Neural progenitor cell (in vitro differentiated cells): ENCODE results near the gene MCRIP2. TPM values are rescaled to one million over a fixed set of nuclear protein-coding genes. Genes with fewer than 3 reads are reported as not detected.

ENCODE experiments used
- DNase-seq: peaks from one replicate; pipeline ENCODE4 v3.0.0-alpha.2; 2016; ENCODE audit warnings: low spot score
- H2AFZ ChIP-seq: fragments of 200-600 bp; sonication (generic); replicated peaks from 2 replicates; pipeline ENCODE4 v1.6.1; 2016; ENCODE audit warnings: antibody characterized with exemption
- H3F3A ChIP-seq: fragments of 200-600 bp; sonication (generic); 2 replicates; pipeline ENCODE4 v1.6.1; 2016; ENCODE audit warnings: antibody characterized with exemption, low read depth
- H3K27ac ChIP-seq: fragments of 200-600 bp; sonication (generic); 2 replicates; pipeline ENCODE4 v1.5.1; 2016; ENCODE audit warnings: mild to moderate bottlenecking
- H3K27me3 ChIP-seq: fragments of 200-600 bp; sonication (generic); 2 replicates; pipeline ENCODE4 v1.6.1; 2016; ENCODE audit warnings: mild to moderate bottlenecking, moderate library complexity
- H3K36me3 ChIP-seq: fragments of 200-600 bp; sonication (generic); 2 replicates; pipeline ENCODE4 v1.5.1; 2016
- H3K4me1 ChIP-seq: fragments of 200-600 bp; sonication (generic); 2 replicates; pipeline ENCODE4 v1.6.1; 2016; ENCODE audit warnings: mixed run types
- H3K4me2 ChIP-seq: fragments of 200-600 bp; sonication (generic); 2 replicates; pipeline ENCODE4 v1.6.1; 2016
- H3K4me3 ChIP-seq: fragments of 200-600 bp; sonication (generic); 2 replicates; pipeline ENCODE4 v1.5.1; 2016
- H3K79me2 ChIP-seq: fragments of 200-600 bp; sonication (generic); 2 replicates; pipeline ENCODE4 v1.6.1; 2016; ENCODE audit warnings: low read depth
- H3K9ac ChIP-seq: fragments of 200-600 bp; sonication (generic); 2 replicates; pipeline ENCODE4 v1.6.1; 2016
- H3K9me3 ChIP-seq: fragments of 200-600 bp; sonication (generic); 2 replicates; pipeline ENCODE4 v1.5.1; 2016; ENCODE audit warnings: low read depth
- H4K20me1 ChIP-seq: fragments of 200-600 bp; sonication (generic); 2 replicates; pipeline ENCODE4 v1.6.1; 2016; ENCODE audit warnings: low read depth
- H3K27ac Mint-ChIP-seq: 3 replicates; pipeline ENCODE4 v1.8.0; 2021; ENCODE audit warnings: mixed read lengths
- H3K27me3 Mint-ChIP-seq: 2 replicates; pipeline ENCODE4 v1.8.0; 2022; ENCODE audit warnings: low read depth, mild to moderate bottlenecking, inconsistent platforms, moderate library complexity, mixed read lengths; ENCODE audit not compliant: insufficient read depth
- H3K36me3 Mint-ChIP-seq: 3 replicates; pipeline ENCODE4 v1.8.0; 2021; ENCODE audit warnings: mixed read lengths
- H3K4me1 Mint-ChIP-seq: 3 replicates; pipeline ENCODE4 v1.8.0; 2021; ENCODE audit warnings: mixed read lengths
- H3K4me3 Mint-ChIP-seq: 3 replicates; pipeline ENCODE4 v1.8.0; 2021; ENCODE audit warnings: mild to moderate bottlenecking, moderate library complexity, mixed read lengths
- H3K9me3 Mint-ChIP-seq: 3 replicates; pipeline ENCODE4 v1.8.0; 2020; ENCODE audit warnings: mixed read lengths
- EZH2 ChIP-seq: fragments of 200-600 bp; sonication (generic); IDR thresholded peaks from 2 replicates; pipeline ENCODE4 v1.6.1; 2017; ENCODE audit warnings: antibody characterized with exemption, mild to moderate bottlenecking, moderate library complexity
- EZH2phosphoT487 ChIP-seq: fragments of 200-600 bp; sonication (generic); IDR thresholded peaks from 2 replicates; pipeline ENCODE4 v1.6.1; 2017; ENCODE audit warnings: antibody characterized with exemption
- total RNA-seq: library from RNA; depleted of rRNA; stranded (reverse); fragments of >200 nt; gene quantifications from 2 replicates; pipeline ENCODE4 v1.2.3, GENCODE V29; 2015; ENCODE audit warnings: low replicate concordance
- TF ChIP-seq, protein P1 (sequence below): fragments of 200-600 bp; sonication (generic); IDR thresholded peaks from 2 replicates; pipeline ENCODE4 v1.5.1; 2017; ENCODE audit warnings: antibody characterized with exemption, mild to moderate bottlenecking

The MCRIP2 gene
- total RNA-seq, 1 donor from 2014 or later: 1.5 TPM

DNA sequence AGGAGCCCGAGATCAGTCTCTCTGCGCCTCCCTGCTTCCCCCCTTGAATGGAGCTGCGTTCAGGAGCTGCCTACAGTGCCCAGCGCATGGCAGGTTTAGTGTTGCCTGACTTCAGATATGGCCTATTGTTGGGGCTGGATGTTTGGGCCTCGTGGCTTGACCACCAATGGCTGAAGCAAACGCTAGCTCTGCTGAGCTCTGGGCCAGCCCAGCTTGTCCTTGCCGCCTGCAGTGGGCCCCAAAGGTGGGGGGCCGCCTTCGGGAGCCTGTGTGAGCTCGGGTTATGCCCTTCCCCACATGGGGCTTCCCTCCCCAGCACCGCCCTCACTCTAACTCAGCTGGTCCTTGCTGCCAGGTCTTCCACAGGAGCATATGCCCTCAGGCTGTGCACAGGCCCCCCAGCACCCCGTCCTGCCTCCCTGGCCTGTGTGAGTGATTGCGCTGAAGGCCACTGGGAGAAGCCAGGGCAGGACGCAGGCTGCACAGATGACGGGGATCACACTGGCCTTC is 3.5 kb upstream of the MCRIP2 start:
- Histone ChIP-seq H3K9me3 (no peaks in the 10 kb centered on the region), H3K4me3 (no peak overlapping the region), H2AFZ (no peak overlapping the region), H3K4me1 (peaks cover 17% of the 10 kb centered on the region), H3K9ac (no peak overlapping the region), H3F3A (peaks cover 35% of the 10 kb centered on the region), H3K4me2 (peak overlapping the region; percentile 76), H3K27ac (no peak overlapping the region), H3K27me3 (peaks cover 21% of the 10 kb centered on the region), H3K36me3 (no peaks in the 10 kb centered on the region), H3K79me2 (peaks cover 12% of the 10 kb centered on the region), H4K20me1 (peaks cover 23% of the 10 kb centered on the region)
- no peak overlapping the region for H3K27ac Mint-ChIP-seq
- H3K27me3 Mint-ChIP-seq: peaks cover 13% of the 10 kb centered on the region
- peak overlapping the region; percentile 73 for H3K4me3 Mint-ChIP-seq
- H3K9me3 Mint-ChIP-seq: peaks cover 3% of the 10 kb centered on the region
- H3K36me3 Mint-ChIP-seq: peaks cover 3% of the 10 kb centered on the region
- DNase-seq: no peak
- TF ChIP-seq EZH2phosphoT487: no peak
- TF ChIP-seq, protein P1, sequence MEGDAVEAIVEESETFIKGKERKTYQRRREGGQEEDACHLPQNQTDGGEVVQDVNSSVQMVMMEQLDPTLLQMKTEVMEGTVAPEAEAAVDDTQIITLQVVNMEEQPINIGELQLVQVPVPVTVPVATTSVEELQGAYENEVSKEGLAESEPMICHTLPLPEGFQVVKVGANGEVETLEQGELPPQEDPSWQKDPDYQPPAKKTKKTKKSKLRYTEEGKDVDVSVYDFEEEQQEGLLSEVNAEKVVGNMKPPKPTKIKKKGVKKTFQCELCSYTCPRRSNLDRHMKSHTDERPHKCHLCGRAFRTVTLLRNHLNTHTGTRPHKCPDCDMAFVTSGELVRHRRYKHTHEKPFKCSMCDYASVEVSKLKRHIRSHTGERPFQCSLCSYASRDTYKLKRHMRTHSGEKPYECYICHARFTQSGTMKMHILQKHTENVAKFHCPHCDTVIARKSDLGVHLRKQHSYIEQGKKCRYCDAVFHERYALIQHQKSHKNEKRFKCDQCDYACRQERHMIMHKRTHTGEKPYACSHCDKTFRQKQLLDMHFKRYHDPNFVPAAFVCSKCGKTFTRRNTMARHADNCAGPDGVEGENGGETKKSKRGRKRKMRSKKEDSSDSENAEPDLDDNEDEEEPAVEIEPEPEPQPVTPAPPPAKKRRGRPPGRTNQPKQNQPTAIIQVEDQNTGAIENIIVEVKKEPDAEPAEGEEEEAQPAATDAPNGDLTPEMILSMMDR: no peak
- H3K4me1 Mint-ChIP-seq: peaks cover 27% of the 10 kb centered on the region

DNA sequence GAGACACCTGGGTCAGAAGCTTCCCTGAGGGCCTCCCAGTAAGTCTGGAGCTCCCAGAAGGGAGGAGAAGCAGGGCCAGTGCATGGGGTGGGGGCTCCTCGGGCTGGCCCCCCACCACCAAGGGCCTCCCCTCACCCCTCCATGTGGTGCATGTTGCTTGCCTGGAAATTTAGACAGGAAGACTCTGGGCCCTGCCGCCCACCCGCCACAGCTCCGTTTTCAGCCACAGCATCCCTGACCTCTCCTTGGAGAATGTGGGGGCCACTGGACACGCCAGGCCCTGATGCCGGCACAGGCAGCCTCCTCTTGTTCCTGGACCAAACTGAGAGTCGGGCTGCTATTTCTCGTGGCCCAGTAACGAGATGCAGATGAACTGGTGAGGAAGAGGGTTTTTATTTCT is 2.8 kb upstream of the MCRIP2 start:
- peaks cover 27% of the 10 kb centered on the region for H3K4me1 Mint-ChIP-seq
- Histone ChIP-seq H3K4me1 (peaks cover 17% of the 10 kb centered on the region), H2AFZ (no peak overlapping the region), H3K4me3 (no peak overlapping the region), H4K20me1 (peaks cover 25% of the 10 kb centered on the region), H3K79me2 (peaks cover 12% of the 10 kb centered on the region), H3K9me3 (no peaks in the 10 kb centered on the region), H3F3A (peaks cover 35% of the 10 kb centered on the region), H3K9ac (no peak overlapping the region), H3K27me3 (peaks cover 29% of the 10 kb centered on the region), H3K4me2 (no peak overlapping the region), H3K27ac (no peak overlapping the region), H3K36me3 (no peaks in the 10 kb centered on the region)
- peaks cover 3% of the 10 kb centered on the region for H3K36me3 Mint-ChIP-seq
- H3K4me3 Mint-ChIP-seq: peak overlapping the region; percentile 70
- DNase-seq: no peak
- H3K27me3 Mint-ChIP-seq: peaks cover 13% of the 10 kb centered on the region
- TF ChIP-seq, protein P1: no peak
- TF ChIP-seq EZH2 (no peak), EZH2phosphoT487 (no peak)
- peak overlapping the region; percentile 87 for H3K27ac Mint-ChIP-seq
- H3K9me3 Mint-ChIP-seq: peaks cover 3% of the 10 kb centered on the region

DNA sequence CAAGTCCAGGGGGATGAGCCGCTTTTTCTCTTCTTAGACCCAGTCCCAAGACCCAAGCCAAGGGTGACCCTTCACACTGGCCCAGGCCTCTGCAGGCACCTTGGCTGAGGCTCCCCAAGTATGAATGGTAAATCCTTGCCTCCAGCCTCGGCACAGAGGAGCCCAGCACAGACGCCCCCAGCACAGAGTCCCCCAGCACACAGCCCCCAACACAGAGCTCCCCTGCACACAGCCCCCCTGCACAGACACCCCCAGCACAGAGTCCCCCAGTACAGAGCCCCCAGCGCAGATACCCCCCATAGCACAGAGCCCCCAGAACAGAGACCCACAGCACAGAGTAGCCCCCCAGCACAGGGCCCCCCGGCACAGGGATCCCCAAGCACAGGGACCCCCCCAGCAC is 1.0 kb upstream of the MCRIP2 start:
- H3K27me3 Mint-ChIP-seq: peaks cover 13% of the 10 kb centered on the region
- H3K4me3 Mint-ChIP-seq: peak overlapping the region; percentile 79
- peaks cover 30% of the 10 kb centered on the region for H3K4me1 Mint-ChIP-seq
- Histone ChIP-seq H3K9me3 (no peaks in the 10 kb centered on the region), H3K27ac (no peak overlapping the region), H3K4me2 (no peak overlapping the region), H2AFZ (no peak overlapping the region), H3K4me1 (peaks cover 17% of the 10 kb centered on the region), H3K79me2 (peaks cover 3% of the 10 kb centered on the region), H3K4me3 (no peak overlapping the region), H3F3A (peaks cover 35% of the 10 kb centered on the region), H3K36me3 (no peaks in the 10 kb centered on the region), H3K9ac (no peak overlapping the region), H3K27me3 (peaks cover 34% of the 10 kb centered on the region), H4K20me1 (peaks cover 9% of the 10 kb centered on the region)
- TF ChIP-seq, protein P1: no peak
- no peak for TF ChIP-seq EZH2phosphoT487
- no peak for TF ChIP-seq EZH2
- DNase-seq: no peak
- no peak overlapping the region for H3K27ac Mint-ChIP-seq
- peaks cover 3% of the 10 kb centered on the region for H3K9me3 Mint-ChIP-seq
- peaks cover 3% of the 10 kb centered on the region for H3K36me3 Mint-ChIP-seq
